ENCODE data around the gene HDAC4. TPM values are rescaled to one million over a fixed set of nuclear protein-coding genes. Genes with fewer than 3 reads are reported as not detected.

HDAC4 gene
- polyA plus RNA-seq, 1 donor (not counting 4 experiments of a cell fraction or from before 2014, with no cell fraction given), result 2.9 TPM

GRCh38 chr2:239394978-239395377 is 5.8 kb downstream of the HDAC4 start:
- TF ChIP-seq EZH2 (IDR thresholded peaks at IDR 0.05; ENCODE audit: low read length) (no peak), CTCF (optimal IDR thresholded peaks at IDR 0.05 in 1 of 3, IDR thresholded peaks at IDR 0.05 in 1 of 3, conservative IDR thresholded peaks at IDR 0.05 in 1 of 3; ENCODE audit: extremely low read depth in 1 of 3, insufficient read depth in 2 of 3, low read length in 3 of 3) (no peak)
- no peak for FAIRE-seq
- no peak overlapping the region for H3K4me2 ChIP-seq (ENCODE audit: control insufficient read depth, extremely low read depth, insufficient read depth, low read depth, low read length)
- no peak overlapping the region for H3K4me3 ChIP-seq (ENCODE audit: control insufficient read depth in 2 of 3, extremely low read depth in 1 of 3, insufficient read depth in 2 of 3, low read depth in 1 of 3, low read length in 3 of 3)
- dilution Hi-C loops (cut with MboI; ENCODE audit: extremely low pct_ligation_motif_present, low sequenced_read_pairs), result no loop called here
- H4K20me1 ChIP-seq (ENCODE audit: control insufficient read depth, extremely low read depth, insufficient read depth, low read length), result peaks cover 4% of the 10 kb centered on the region
- no peak for DNase-seq (ENCODE audit: low read depth, low spot score)
- no peaks in the 10 kb centered on the region for H3K27me3 ChIP-seq (ENCODE audit: control insufficient read depth, extremely low read depth, insufficient read depth, low read length)
- no peaks in the 10 kb centered on the region for H3K9me3 ChIP-seq (ENCODE audit: control insufficient read depth, low read depth, low read length)
- no peaks in the 10 kb centered on the region for H3K9me1 ChIP-seq (ENCODE audit: control insufficient read depth, extremely low read depth, insufficient read depth, low read length)
- no peak overlapping the region for H3K9ac ChIP-seq (ENCODE audit: control insufficient read depth, extremely low read depth, insufficient read depth, low read length)
- peaks cover 5% of the 10 kb centered on the region for H3K4me1 ChIP-seq (ENCODE audit: control insufficient read depth, extremely low read depth, insufficient read depth, low read length)
- no peak overlapping the region for H3K27ac ChIP-seq (ENCODE audit: control insufficient read depth, insufficient read depth, low read length)
- peaks cover 41% of the 10 kb centered on the region for H3K79me2 ChIP-seq (ENCODE audit: control insufficient read depth, insufficient read depth, low read length)
- no peak overlapping the region for H2AFZ ChIP-seq (ENCODE audit: control insufficient read depth, low read length)
- H3K36me3 ChIP-seq (ENCODE audit: control insufficient read depth in 2 of 2, extremely low read depth in 1 of 2, insufficient read depth in 2 of 2, low read length in 2 of 2), result no peaks in the 10 kb centered on the region

DNA sequence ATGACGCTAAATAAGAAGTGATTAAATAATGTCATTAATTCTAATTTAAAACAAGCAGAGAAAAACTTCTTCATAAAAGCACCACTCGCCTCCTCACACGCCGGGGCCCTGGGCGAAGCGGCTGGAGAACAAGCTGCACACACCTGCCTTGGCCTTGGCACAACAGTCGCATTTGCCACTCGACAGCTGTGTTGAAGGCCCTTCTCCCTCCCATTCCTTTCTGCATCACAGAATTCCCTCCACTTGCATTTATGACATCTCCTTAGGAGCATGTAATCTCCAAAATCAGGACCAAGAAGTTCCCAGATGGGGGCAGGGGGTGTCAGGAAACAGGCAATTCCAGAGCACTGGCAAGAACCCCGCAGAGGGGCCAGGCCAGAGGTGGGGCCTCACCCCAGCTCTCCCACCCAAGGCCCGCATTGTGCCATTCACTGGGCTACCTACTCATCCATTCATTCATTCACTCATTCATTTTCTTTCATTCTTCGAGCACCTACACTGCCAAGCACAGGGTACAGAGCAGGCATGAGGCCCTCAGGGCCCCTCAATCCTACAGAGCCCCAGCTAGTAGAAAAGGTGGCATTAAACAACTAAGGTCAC is 6.4 kb downstream of the HDAC4 start:
- Histone ChIP-seq H3K36me3 (ENCODE audit: control insufficient read depth in 2 of 2, extremely low read depth in 1 of 2, insufficient read depth in 2 of 2, low read length in 2 of 2) (peaks cover 0 to 1% of the 10 kb centered on the region in 2 experiments), H3K9ac (ENCODE audit: control insufficient read depth, extremely low read depth, insufficient read depth, low read length) (no peak overlapping the region), H3K9me1 (ENCODE audit: control insufficient read depth, extremely low read depth, insufficient read depth, low read length) (no peaks in the 10 kb centered on the region), H3K79me2 (ENCODE audit: control insufficient read depth, insufficient read depth, low read length) (peaks cover 40% of the 10 kb centered on the region), H3K4me1 (ENCODE audit: control insufficient read depth, extremely low read depth, insufficient read depth, low read length) (peaks cover 5% of the 10 kb centered on the region), H3K4me2 (ENCODE audit: control insufficient read depth, extremely low read depth, insufficient read depth, low read depth, low read length) (no peak overlapping the region), H4K20me1 (ENCODE audit: control insufficient read depth, extremely low read depth, insufficient read depth, low read length) (peaks cover 4% of the 10 kb centered on the region), H3K4me3 (ENCODE audit: control insufficient read depth in 2 of 3, extremely low read depth in 1 of 3, insufficient read depth in 2 of 3, low read depth in 1 of 3, low read length in 3 of 3) (no peak overlapping the region), H3K27me3 (ENCODE audit: control insufficient read depth, extremely low read depth, insufficient read depth, low read length) (no peaks in the 10 kb centered on the region), H2AFZ (ENCODE audit: control insufficient read depth, low read length) (no peak overlapping the region), H3K9me3 (ENCODE audit: control insufficient read depth, low read depth, low read length) (no peaks in the 10 kb centered on the region), H3K27ac (ENCODE audit: control insufficient read depth, insufficient read depth, low read length) (no peak overlapping the region)
- dilution Hi-C loops (cut with MboI; ENCODE audit: extremely low pct_ligation_motif_present, low sequenced_read_pairs), result no loop called here
- DNase-seq (ENCODE audit: low read depth, low spot score) (no peak), FAIRE-seq (no peak)
- no peak for TF ChIP-seq EZH2 (IDR thresholded peaks at IDR 0.05; ENCODE audit: low read length)
- no peak for TF ChIP-seq CTCF (optimal IDR thresholded peaks at IDR 0.05 in 1 of 3, IDR thresholded peaks at IDR 0.05 in 1 of 3, conservative IDR thresholded peaks at IDR 0.05 in 1 of 3; ENCODE audit: extremely low read depth in 1 of 3, insufficient read depth in 2 of 3, low read length in 3 of 3)
